SJCRH30 (cell line): ENCODE results near the gene HSD17B1. TPM values are rescaled to one million over a fixed set of nuclear protein-coding genes. Genes with fewer than 3 reads are reported as not detected.
"Not testable (repeated sequence)": the region's sequence is repeated elsewhere in the genome, so short reads cannot be mapped to it uniquely, and the experiment has no call there.

ENCODE experiments used
- DNase-seq, 2 experiments: peaks; one replicate each; pipeline ENCODE4 v3.0.0-alpha.2; 2015 to 2020
- H3K27ac ChIP-seq: fragments of 250-450 bp; sonication (Bioruptor Pico); 2 replicates; pipeline ENCODE4 v1.5.1; 2020; ENCODE audit warnings: mild to moderate bottlenecking, moderate library complexity
- H3K27me3 ChIP-seq: fragments of 250-450 bp; sonication (Bioruptor Pico); 2 replicates; pipeline ENCODE4 v1.5.1; 2020; ENCODE audit warnings: mild to moderate bottlenecking, moderate library complexity
- H3K36me3 ChIP-seq: fragments of 250-450 bp; sonication (Bioruptor Pico); 2 replicates; pipeline ENCODE4 v1.5.1; 2020; ENCODE audit warnings: mild to moderate bottlenecking, moderate library complexity
- H3K4me1 ChIP-seq: fragments of 250-450 bp; sonication (Bioruptor Pico); 2 replicates; pipeline ENCODE4 v1.5.1; 2020; ENCODE audit warnings: mild to moderate bottlenecking, moderate library complexity
- H3K4me3 ChIP-seq: fragments of 250-450 bp; sonication (Bioruptor Pico); 2 replicates; pipeline ENCODE4 v1.5.1; 2020; ENCODE audit warnings: mild to moderate bottlenecking, moderate library complexity
- H3K9me3 ChIP-seq: fragments of 250-450 bp; sonication (Bioruptor Pico); replicated peaks from 2 replicates; pipeline ENCODE4 v1.5.1; 2020; ENCODE audit warnings: mild to moderate bottlenecking, moderate library complexity
- total RNA-seq: library from RNA; depleted of rRNA; stranded (reverse); fragments of >200 nt; shearing (Covaris generic); gene quantifications from 2 replicates; pipeline ENCODE4 v1.2.3, GENCODE V29; 2014

HSD17B1 gene
- total RNA-seq, 1 experiment from 2014 or later: 0.73 TPM

- no peak overlapping the region for H3K27ac ChIP-seq
- no peaks in the 10 kb centered on the region for H3K27me3 ChIP-seq
- H3K4me3 ChIP-seq: no peak overlapping the region
- H3K4me1 ChIP-seq: no peaks in the 10 kb centered on the region
- no peak for DNase-seq
- H3K9me3 ChIP-seq: no peaks in the 10 kb centered on the region
- H3K36me3 ChIP-seq: no peaks in the 10 kb centered on the region; the same call in 1 of the 2 replicates
Measured at GRCh38 chr17:42548070-42548837, 4.5 kb upstream of the HSD17B1 start.

GRCh38 chr17:42548993-42549755, 3.5 kb upstream of the HSD17B1 start:
- no peaks in the 10 kb centered on the region for H3K36me3 ChIP-seq

GRCh38 chr17:42553161-42553818, 567 bp downstream of the HSD17B1 start:
- no peak for DNase-seq
- H3K27ac ChIP-seq: no peak overlapping the region
- no peak overlapping the region for H3K4me3 ChIP-seq

More at GRCh38 chr17:42548993-42549755, 3.5 kb upstream of the HSD17B1 start:
- no peak overlapping the region for H3K27ac ChIP-seq
- no peaks in the 10 kb centered on the region for H3K27me3 ChIP-seq
- no peak overlapping the region for H3K4me3 ChIP-seq
- H3K9me3 ChIP-seq: no peaks in the 10 kb centered on the region
- H3K4me1 ChIP-seq: no peaks in the 10 kb centered on the region
- DNase-seq: no peak

GRCh38 chr17:42553866-42554249, 1.1 kb downstream of the HSD17B1 start:
- Histone ChIP-seq H3K27me3 (no peaks in the 10 kb centered on the region), H3K4me1 (no peaks in the 10 kb centered on the region), H3K27ac (peak overlapping the region; percentile 59; the same call in 1 of the 2 replicates), H3K4me3 (peak overlapping the region; percentile 90), H3K9me3 (no peaks in the 10 kb centered on the region), H3K36me3 (no peaks in the 10 kb centered on the region)
- DNase-seq: no peak

More at GRCh38 chr17:42553161-42553818, 567 bp downstream of the HSD17B1 start:
- no peaks in the 10 kb centered on the region for H3K27me3 ChIP-seq
- H3K36me3 ChIP-seq: no peaks in the 10 kb centered on the region
- H3K4me1 ChIP-seq: no peaks in the 10 kb centered on the region
- no peaks in the 10 kb centered on the region for H3K9me3 ChIP-seq

GRCh38 chr17:42554250-42555121, 1.8 kb downstream of the HSD17B1 start:
- no peaks in the 10 kb centered on the region for H3K36me3 ChIP-seq
- H3K27ac ChIP-seq: peak overlapping the region; percentile 59
- DNase-seq: peak; percentile 90
- H3K27me3 ChIP-seq: no peaks in the 10 kb centered on the region
- H3K4me3 ChIP-seq: peak overlapping the region; percentile 90
- H3K9me3 ChIP-seq: no peaks in the 10 kb centered on the region
- H3K4me1 ChIP-seq: no peaks in the 10 kb centered on the region

GRCh38 chr17:42555122-42555622, 2.4 kb downstream of the HSD17B1 start:
- Histone ChIP-seq H3K27me3 (no peaks in the 10 kb centered on the region), H3K4me3 (peak overlapping the region; percentile 90), H3K36me3 (no peaks in the 10 kb centered on the region), H3K9me3 (no peaks in the 10 kb centered on the region), H3K27ac (peak overlapping the region; percentile 59), H3K4me1 (no peaks in the 10 kb centered on the region)
- no peak for DNase-seq

GRCh38 chr17:42555961-42556617, 3.4 kb downstream of the HSD17B1 start:
- not testable (repeated sequence) for H3K27me3 ChIP-seq, H3K9me3 ChIP-seq, H3K4me1 ChIP-seq, H3K4me3 ChIP-seq, H3K27ac ChIP-seq, H3K36me3 ChIP-seq
- peak; percentile 50 to 67 for DNase-seq

GRCh38 chr17:42559075-42559474, 6.4 kb downstream of the HSD17B1 start:
- Histone ChIP-seq H3K27me3 (no peaks in the 10 kb centered on the region), H3K9me3 (no peaks in the 10 kb centered on the region), H3K36me3 (no peaks in the 10 kb centered on the region; the same call in 1 of the 2 replicates), H3K4me1 (no peaks in the 10 kb centered on the region; the same call in 1 of the 2 replicates), H3K4me3 (no peak overlapping the region), H3K27ac (no peak overlapping the region)
- no peak for DNase-seq

GRCh38 chr17:42560246-42560645, 7.5 kb downstream of the HSD17B1 start:
- DNase-seq: no peak

GRCh38 chr17:42561897-42562387, 9.2 kb downstream of the HSD17B1 start, which contains the start of gene COASY:
Gene COASY, plus strand, starts transcription at chr17:42562148. Its CDS starts 475 bp downstream, at chr17:42562623.
- DNase-seq: peak; percentile 99
- H3K9me3 ChIP-seq: no peaks in the 10 kb centered on the region
- H3K36me3 ChIP-seq: peaks cover 13% of the 10 kb centered on the region
- peak within 1 kb of the TSS; percentile 70 for H3K4me3 ChIP-seq
- H3K27me3 ChIP-seq: no peaks in the 10 kb centered on the region
- peak within 1 kb of the TSS; percentile 66 for H3K27ac ChIP-seq
- peaks cover 5% of the 10 kb centered on the region; the same call in 1 of the 2 replicates for H3K4me1 ChIP-seq

More at GRCh38 chr17:42560246-42560645, 7.5 kb downstream of the HSD17B1 start:
- Histone ChIP-seq H3K4me1 (no peaks in the 10 kb centered on the region; the same call in 1 of the 2 replicates), H3K9me3 (no peaks in the 10 kb centered on the region), H3K4me3 (no peak overlapping the region), H3K27me3 (no peaks in the 10 kb centered on the region), H3K36me3 (peaks cover 3% of the 10 kb centered on the region), H3K27ac (no peak overlapping the region)

- H3K4me1 ChIP-seq: peaks cover 5% of the 10 kb centered on the region; the same call in 1 of the 2 replicates
- peak; percentile 42 to 48 for DNase-seq
- peak overlapping the region; percentile 70 for H3K4me3 ChIP-seq
- peak overlapping the region; percentile 66 for H3K27ac ChIP-seq
- no peaks in the 10 kb centered on the region for H3K27me3 ChIP-seq
- peaks cover 13% of the 10 kb centered on the region for H3K36me3 ChIP-seq
- no peaks in the 10 kb centered on the region for H3K9me3 ChIP-seq
Measured at GRCh38 chr17:42562388-42563142, 9.8 kb downstream of the HSD17B1 start.

- peak overlapping the region; percentile 66 for H3K27ac ChIP-seq
- H3K36me3 ChIP-seq: peaks cover 13% of the 10 kb centered on the region
Measured at GRCh38 chr17:42563143-42563509, 10.4 kb downstream of the HSD17B1 start.

More at GRCh38 chr17:42563143-42563509, 10.4 kb downstream of the HSD17B1 start:
- H3K4me3 ChIP-seq: peak overlapping the region; percentile 70
- peaks cover 5% of the 10 kb centered on the region; the same call in 1 of the 2 replicates for H3K4me1 ChIP-seq
- DNase-seq: no peak
- H3K9me3 ChIP-seq: no peaks in the 10 kb centered on the region
- H3K27me3 ChIP-seq: no peaks in the 10 kb centered on the region
